Mesodermal cell (in vitro differentiated cells): Measurements from ENCODE around the gene CORO2B.

Experiments
- H3K27ac ChIP-seq: 2 replicates; pipeline ENCODE4 v1.7.0; 2013; ENCODE audit warnings: mild to moderate bottlenecking, low read depth, low read length, moderate library complexity; ENCODE audit not compliant: severe bottlenecking
- H3K36me3 ChIP-seq: 2 replicates; pipeline ENCODE4 v1.7.1; 2013; ENCODE audit warnings: mild to moderate bottlenecking, low read length, moderate library complexity; ENCODE audit not compliant: control insufficient read depth, insufficient read depth
- H3K4me1 ChIP-seq: one replicate; pipeline ENCODE4 v1.7.1; 2013; ENCODE audit warnings: mild to moderate bottlenecking, low read length; ENCODE audit not compliant: insufficient read depth, control insufficient read depth, poor library complexity, severe bottlenecking
- H3K4me3 ChIP-seq: 2 replicates; pipeline ENCODE4 v1.7.0; 2013; ENCODE audit warnings: low read length, control low read depth, mild to moderate bottlenecking; ENCODE audit not compliant: insufficient read depth, poor library complexity, severe bottlenecking; ENCODE audit errors: extremely low read depth
- H3K9me3 ChIP-seq: 2 replicates; pipeline ENCODE4 v1.7.1; 2013; ENCODE audit warnings: mild to moderate bottlenecking, low read length, moderate library complexity; ENCODE audit not compliant: control insufficient read depth
- WGBS, 2 experiments: methylation state at CpG; one replicate each; pipeline ENCODE4 v1.1.5; 2013; ENCODE audit warnings: missing lambda C conversion rate in 2 of 2; ENCODE audit not compliant: insufficient coverage in 2 of 2; 5-methylcytosine and 5-hydroxymethylcytosine counted together

Gene CORO2B

GRCh38 chr15:68650901-68651709, 72.3 kb downstream of the CORO2B start:
- Histone ChIP-seq H3K36me3 (no peaks in the 10 kb centered on the region), H3K4me1 (peaks cover 2% of the 10 kb centered on the region), H3K4me3 (no peak overlapping the region), H3K9me3 (no peaks in the 10 kb centered on the region), H3K27ac (no peak overlapping the region)
- 41 to 45% methylated on average over 11 to 15 of the region's 23 CpGs for WGBS, 2 experiments

GRCh38 chr15:68651916-68652525, 73.2 kb downstream of the CORO2B start:
- Histone ChIP-seq H3K4me1 (no peaks in the 10 kb centered on the region), H3K4me3 (no peak overlapping the region), H3K27ac (no peak overlapping the region), H3K9me3 (no peaks in the 10 kb centered on the region), H3K36me3 (no peaks in the 10 kb centered on the region)
- 80 to 90% methylated on average over 5 to 9 of the region's 9 CpGs for WGBS, 2 experiments

GRCh38 chr15:68653031-68653635, 74.3 kb downstream of the CORO2B start:
- Histone ChIP-seq H3K27ac (no peak overlapping the region), H3K4me3 (no peak overlapping the region)
- WGBS, 2 experiments: 93 to 94% methylated on average over 4 to 5 of the region's 6 CpGs

GRCh38 chr15:68653801-68654200, 75.0 kb downstream of the CORO2B start:
- 62 to 67% methylated on average over 4 to 5 of the region's 6 CpGs for WGBS, 2 experiments

More at GRCh38 chr15:68653031-68653635, 74.3 kb downstream of the CORO2B start:
- H3K9me3 ChIP-seq: no peaks in the 10 kb centered on the region
- H3K36me3 ChIP-seq: no peaks in the 10 kb centered on the region
- no peaks in the 10 kb centered on the region for H3K4me1 ChIP-seq

GRCh38 chr15:68654786-68655560, 76.2 kb downstream of the CORO2B start:
- Histone ChIP-seq H3K27ac (no peak overlapping the region), H3K9me3 (no peaks in the 10 kb centered on the region), H3K4me1 (no peaks in the 10 kb centered on the region), H3K36me3 (no peaks in the 10 kb centered on the region), H3K4me3 (no peak overlapping the region)
- WGBS, 2 experiments: 80 to 91% methylated on average over 7 to 8 of the region's 8 CpGs

More at GRCh38 chr15:68653801-68654200, 75.0 kb downstream of the CORO2B start:
- Histone ChIP-seq H3K36me3 (no peaks in the 10 kb centered on the region), H3K4me1 (no peaks in the 10 kb centered on the region), H3K27ac (no peak overlapping the region), H3K9me3 (no peaks in the 10 kb centered on the region), H3K4me3 (no peak overlapping the region)

GRCh38 chr15:68655686-68656437, 77.1 kb downstream of the CORO2B start:
- WGBS, 2 experiments: 100% methylated on average over 1 of the region's 8 CpGs; no CpG with 5 or more reads in 1 of the 2 experiments
- Histone ChIP-seq H3K9me3 (no peaks in the 10 kb centered on the region), H3K27ac (no peak overlapping the region), H3K4me1 (no peaks in the 10 kb centered on the region), H3K36me3 (no peaks in the 10 kb centered on the region), H3K4me3 (no peak overlapping the region)

- H3K4me1 ChIP-seq: no peaks in the 10 kb centered on the region
- H3K27ac ChIP-seq: no peak overlapping the region
- 100% methylated on average over 1 of the region's 1 CpG; no CpG with 5 or more reads in 1 of the 2 experiments for WGBS, 2 experiments
- no peaks in the 10 kb centered on the region for H3K36me3 ChIP-seq
- H3K9me3 ChIP-seq: no peaks in the 10 kb centered on the region
- no peak overlapping the region for H3K4me3 ChIP-seq
These were observed 77.6 kb downstream of the CORO2B start for GRCh38 chr15:68656438-68656739.

- 67 to 69% methylated on average over 1 to 6 of the region's 8 CpGs for WGBS, 2 experiments
- peaks cover 3% of the 10 kb centered on the region for H3K9me3 ChIP-seq
- no peak overlapping the region for H3K27ac ChIP-seq
- no peaks in the 10 kb centered on the region for H3K4me1 ChIP-seq
- no peak overlapping the region for H3K4me3 ChIP-seq
- no peaks in the 10 kb centered on the region for H3K36me3 ChIP-seq
These were observed 79.4 kb downstream of the CORO2B start for GRCh38 chr15:68658151-68658550.

GRCh38 chr15:68658641-68659358, 80.0 kb downstream of the CORO2B start:
- Histone ChIP-seq H3K4me1 (no peaks in the 10 kb centered on the region), H3K4me3 (no peak overlapping the region), H3K27ac (no peak overlapping the region), H3K9me3 (peaks cover 3% of the 10 kb centered on the region), H3K36me3 (no peaks in the 10 kb centered on the region)
- WGBS, 2 experiments: 67 to 95% methylated on average over 3 to 5 of the region's 8 CpGs
